Fibroblast of skin of right biceps (primary cell): ENCODE measurements around the gene CIAO1.
"Not testable (repeated sequence)": the region's sequence is repeated elsewhere in the genome, so short reads cannot be mapped to it uniquely, and the experiment has no call there.

Experiments
- DNase-seq: peaks from one replicate; pipeline ENCODE4 v3.0.0-alpha.2; 2013

CIAO1 gene

GRCh38 chr2:96251721-96252292 is 14.2 kb upstream of the CIAO1 start:
- peak; percentile 80 for DNase-seq

GRCh38 chr2:96252526-96252925 is 13.5 kb upstream of the CIAO1 start:
- no peak for DNase-seq

GRCh38 chr2:96253006-96253405 is 13.0 kb upstream of the CIAO1 start:
- no peak for DNase-seq

- no peak for DNase-seq
These were observed 11.5 kb upstream of the CIAO1 start for GRCh38 chr2:96254571-96254970.

GRCh38 chr2:96256611-96257113 is 9.4 kb upstream of the CIAO1 start:
- no peak for DNase-seq

GRCh38 chr2:96257744-96258143 is 8.3 kb upstream of the CIAO1 start:
- DNase-seq: not testable (repeated sequence)

GRCh38 chr2:96258166-96259022 is 7.6 kb upstream of the CIAO1 start:
- no peak for DNase-seq

GRCh38 chr2:96259497-96259921 is 6.5 kb upstream of the CIAO1 start:
- no peak for DNase-seq

- peak; percentile 69 for DNase-seq
These were observed 5.4 kb upstream of the CIAO1 start for GRCh38 chr2:96260387-96261260.

GRCh38 chr2:96261328-96262003 is 4.6 kb upstream of the CIAO1 start:
- no peak for DNase-seq

- no peak for DNase-seq
These were observed 3.7 kb upstream of the CIAO1 start for GRCh38 chr2:96262306-96262705.

- DNase-seq: no peak
These were observed 1.9 kb upstream of the CIAO1 start for GRCh38 chr2:96264086-96264485.

GRCh38 chr2:96264656-96265348 is 1.2 kb upstream of the CIAO1 start:
- peak; percentile 36 for DNase-seq

- peak; percentile 12 for DNase-seq
These were observed 631 bp upstream of the CIAO1 start for GRCh38 chr2:96265349-96265839.

- DNase-seq: peak; percentile 40
These were observed 1.3 kb downstream of the CIAO1 start for GRCh38 chr2:96267159-96267971.

GRCh38 chr2:96271995-96272394 is 6.0 kb downstream of the CIAO1 start:
- no peak for DNase-seq

- DNase-seq: no peak
These were observed 7.7 kb downstream of the CIAO1 start for GRCh38 chr2:96273763-96274162.

- no peak for DNase-seq
These were observed 8.5 kb downstream of the CIAO1 start for GRCh38 chr2:96274355-96275056.

- DNase-seq: no peak
These were observed 10.9 kb downstream of the CIAO1 start for GRCh38 chr2:96276787-96277499.
